Tibial artery (tissue), 4 donors: ENCODE results near the gene MBNL2.
A peak's percentile ranks its signal among the peaks of the same experiment; 100 is the strongest.

Experiments used
- DNase-seq, 2 donors: peaks; one replicate each; pipeline ENCODE4 v3.0.0-alpha.2; 2019
- H3K27ac ChIP-seq, 2 donors: fragments of 200-600 bp; sonication (generic) in 1 of 2; 1 replicate in 1 of 2; 2 replicates in 1 of 2; pipeline ENCODE4 v1.5.1; 2018 to 2019; ENCODE audit warnings: mild to moderate bottlenecking in 1 of 2
- H3K27me3 ChIP-seq, 2 donors: fragments of 200-600 bp; sonication (generic) in 1 of 2; one replicate each; pipeline versions ENCODE4 v1.5.1 to v1.6.0; 2016 to 2019
- H3K36me3 ChIP-seq, 3 donors: fragments of 200-600 bp; sonication (generic) in 2 of 3; one replicate each; pipeline ENCODE4 v1.5.1; 2016 to 2019; ENCODE audit warnings: mild to moderate bottlenecking in 2 of 3
- H3K4me1 ChIP-seq, 4 donors: fragments of 200-600 bp; sonication (generic) in 2 of 4; 1 replicate in 3 of 4; 2 replicates in 1 of 4; pipeline ENCODE4 v1.5.1; 2016 to 2019
- H3K4me3 ChIP-seq, 2 donors: fragments of 200-600 bp; sonication (generic) in 1 of 2; 1 replicate in 1 of 2; 2 replicates in 1 of 2; pipeline ENCODE4 v1.5.1; 2018 to 2019; ENCODE audit warnings: mild to moderate bottlenecking in 2 of 2
- H3K9me3 ChIP-seq, 3 donors: fragments of 200-600 bp; sonication (generic) in 1 of 3; one replicate each; pipeline ENCODE4 v1.5.1; 2016 to 2019
- intact Hi-C: fragments of 100-400 bp; cut with DNase I; formaldehyde crosslinking; loops from one replicate; pipeline ENCODE4 v1.15.0; 2023; ENCODE audit warnings: low total_unique reads
- TF ChIP-seq, protein P1 (sequence below), 2 experiments: fragments of 200-600 bp in 1 of 2; fragments of 450-650 bp in 1 of 2; IDR thresholded peaks; one replicate each; pipeline ENCODE4 v1.5.1; 2017 to 2019; ENCODE audit warnings: antibody characterized with exemption in 2 of 2, mild to moderate bottlenecking in 1 of 2, moderate library complexity in 1 of 2

MBNL2 gene

DNA sequence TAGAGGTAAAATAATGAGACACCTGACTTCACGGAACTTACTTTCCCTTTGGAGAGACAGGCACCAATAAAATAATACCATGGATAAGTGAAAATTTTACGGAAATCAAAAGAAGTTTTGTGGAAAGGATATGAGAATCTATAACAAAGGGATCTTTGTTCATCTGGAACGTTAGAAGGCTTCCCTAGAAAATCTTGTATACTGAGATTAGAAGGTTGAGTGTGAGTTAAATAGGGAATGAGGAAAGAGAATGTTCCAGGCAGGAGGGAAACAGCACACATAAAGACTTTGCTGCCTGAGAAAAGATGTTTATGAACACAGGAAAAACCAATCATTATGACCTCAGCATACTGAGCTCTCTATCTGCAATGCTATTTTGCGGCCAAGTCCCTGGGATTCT lies 192.3 kb downstream of the MBNL2 start:
- Histone ChIP-seq H3K36me3 (no peaks in the 10 kb centered on the region), H3K27me3 (no peaks in the 10 kb centered on the region), H3K4me3 (no peak overlapping the region), H3K9me3 (no peaks in the 10 kb centered on the region), H3K4me1 (no peaks in the 10 kb centered on the region), H3K27ac (no peak overlapping the region)
- intact Hi-C loops, result no loop called here
- DNase-seq, result no peak
- TF ChIP-seq, protein P1, sequence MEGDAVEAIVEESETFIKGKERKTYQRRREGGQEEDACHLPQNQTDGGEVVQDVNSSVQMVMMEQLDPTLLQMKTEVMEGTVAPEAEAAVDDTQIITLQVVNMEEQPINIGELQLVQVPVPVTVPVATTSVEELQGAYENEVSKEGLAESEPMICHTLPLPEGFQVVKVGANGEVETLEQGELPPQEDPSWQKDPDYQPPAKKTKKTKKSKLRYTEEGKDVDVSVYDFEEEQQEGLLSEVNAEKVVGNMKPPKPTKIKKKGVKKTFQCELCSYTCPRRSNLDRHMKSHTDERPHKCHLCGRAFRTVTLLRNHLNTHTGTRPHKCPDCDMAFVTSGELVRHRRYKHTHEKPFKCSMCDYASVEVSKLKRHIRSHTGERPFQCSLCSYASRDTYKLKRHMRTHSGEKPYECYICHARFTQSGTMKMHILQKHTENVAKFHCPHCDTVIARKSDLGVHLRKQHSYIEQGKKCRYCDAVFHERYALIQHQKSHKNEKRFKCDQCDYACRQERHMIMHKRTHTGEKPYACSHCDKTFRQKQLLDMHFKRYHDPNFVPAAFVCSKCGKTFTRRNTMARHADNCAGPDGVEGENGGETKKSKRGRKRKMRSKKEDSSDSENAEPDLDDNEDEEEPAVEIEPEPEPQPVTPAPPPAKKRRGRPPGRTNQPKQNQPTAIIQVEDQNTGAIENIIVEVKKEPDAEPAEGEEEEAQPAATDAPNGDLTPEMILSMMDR (IDR thresholded peaks at IDR 0.05), result no peak

DNA sequence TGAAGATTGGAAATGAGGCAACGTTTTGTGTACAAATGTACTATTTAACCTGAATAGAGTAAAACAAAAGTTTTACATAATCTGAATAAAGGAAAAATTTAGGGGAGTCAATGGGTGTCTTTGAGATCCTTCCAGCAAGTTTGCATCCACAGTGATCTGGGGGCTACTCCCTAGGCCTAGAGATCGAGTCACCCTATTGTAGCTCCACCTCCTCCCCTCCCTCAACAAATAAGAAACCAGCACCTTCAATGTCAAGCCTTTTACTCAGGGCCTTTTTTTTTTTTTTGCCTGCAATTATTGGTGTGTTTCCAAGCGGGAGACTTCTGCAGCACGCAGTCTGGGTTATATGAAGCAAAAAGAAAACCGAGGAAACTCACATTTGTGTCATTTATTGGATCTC lies 195.6 kb downstream of the MBNL2 start:
- no peak overlapping the region for H3K4me3 ChIP-seq
- peaks cover 0 to 8% (median 7%) of the 10 kb centered on the region in 4 donors for H3K4me1 ChIP-seq
- no peaks in the 10 kb centered on the region for H3K36me3 ChIP-seq
- TF ChIP-seq, protein P1 (IDR thresholded peaks at IDR 0.05), result no peak
- H3K9me3 ChIP-seq, result no peaks in the 10 kb centered on the region
- no peaks in the 10 kb centered on the region for H3K27me3 ChIP-seq
- intact Hi-C loops, result no loop called here
- H3K27ac ChIP-seq, result no peak overlapping the region
- DNase-seq, result no peak

DNA sequence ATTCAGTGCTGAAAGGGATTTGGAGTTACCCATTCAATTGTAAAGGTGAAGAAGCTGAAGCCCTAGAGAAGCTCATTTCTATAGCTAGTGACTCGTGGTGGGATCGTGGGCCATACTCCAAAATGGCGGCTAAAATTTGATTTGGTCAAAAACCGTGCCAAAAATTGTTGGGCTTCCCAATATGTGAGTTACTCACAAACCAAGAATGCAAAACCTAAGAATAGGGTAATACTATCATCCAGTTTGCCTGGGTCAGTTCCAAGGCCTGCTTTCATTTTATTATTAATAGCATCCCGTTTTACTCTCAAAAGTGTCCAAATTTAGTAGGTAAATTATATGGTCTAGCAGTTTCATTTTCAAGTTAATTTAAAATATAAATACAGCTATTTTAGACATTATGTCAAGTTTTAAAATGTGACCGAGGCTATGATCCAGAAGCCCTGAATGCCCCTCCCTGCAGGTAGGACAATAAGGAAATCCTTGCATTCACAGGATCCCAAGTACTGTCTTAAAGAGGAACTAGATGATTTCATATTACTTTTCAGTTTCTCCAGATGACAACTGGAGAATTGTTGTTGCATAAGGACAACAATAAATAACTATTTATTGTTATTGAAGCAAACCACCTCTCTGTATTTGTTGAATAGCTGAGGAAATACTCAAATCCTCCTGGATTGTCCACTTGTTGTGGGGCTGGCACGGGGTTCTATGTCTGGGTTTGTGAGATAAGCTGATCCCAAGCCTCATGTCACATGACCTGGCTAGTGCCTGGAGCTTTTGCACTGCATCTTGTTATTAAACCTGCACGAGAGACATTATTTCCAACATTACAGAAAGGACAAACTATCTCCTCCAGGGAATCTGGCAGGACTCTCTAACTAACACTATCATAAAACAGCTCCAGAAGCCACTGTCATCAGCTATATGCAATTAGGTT lies 200.3 kb downstream of the MBNL2 start:
- Histone ChIP-seq H3K27me3 (no peaks in the 10 kb centered on the region), H3K4me1 (peaks cover 0 to 18% (median 11%) of the 10 kb centered on the region in 4 donors), H3K27ac (no peak overlapping the region), H3K4me3 (no peak overlapping the region), H3K36me3 (no peaks in the 10 kb centered on the region), H3K9me3 (no peaks in the 10 kb centered on the region)
- intact Hi-C loops, result no loop called here
- DNase-seq, result no peak
- TF ChIP-seq, protein P1 (IDR thresholded peaks at IDR 0.05), result no peak

- Histone ChIP-seq H3K36me3 (no peaks in the 10 kb centered on the region), H3K4me1 (peaks cover 0 to 18% (median 11%) of the 10 kb centered on the region in 4 donors), H3K27ac (peak overlapping the region in 1 of 2 donors; percentile 51), H3K9me3 (no peaks in the 10 kb centered on the region), H3K4me3 (peak overlapping the region in 1 of 2 donors; percentile 10), H3K27me3 (no peaks in the 10 kb centered on the region)
- intact Hi-C loops, result no loop called here
- DNase-seq, result no peak
- TF ChIP-seq, protein P1 (IDR thresholded peaks at IDR 0.05), result no peak
These were observed 201.3 kb downstream of the MBNL2 start for GRCh38 chr13:97423300-97424045.

GRCh38 chr13:97425590-97425989 lies 203.5 kb downstream of the MBNL2 start:
- no peaks in the 10 kb centered on the region for H3K9me3 ChIP-seq
- no peak overlapping the region for H3K27ac ChIP-seq
- intact Hi-C loops, result no loop called here
- H3K27me3 ChIP-seq, result no peaks in the 10 kb centered on the region
- H3K36me3 ChIP-seq, result no peaks in the 10 kb centered on the region
- H3K4me3 ChIP-seq, result no peak overlapping the region
- no peak for DNase-seq
- peaks cover 0 to 18% (median 11%) of the 10 kb centered on the region in 4 donors for H3K4me1 ChIP-seq
- TF ChIP-seq, protein P1 (IDR thresholded peaks at IDR 0.05), result no peak
